CD14-positive monocyte (primary cell): Measurements from ENCODE around the gene HBZ. TPM values are rescaled to one million over a fixed set of nuclear protein-coding genes. Genes with fewer than 3 reads are reported as not detected.

Source experiments
- DNase-seq, 3 donors: peaks; one replicate each; pipeline ENCODE4 v3.0.0-alpha.2; 2011 to 2022
- H2AFZ ChIP-seq: 2 replicates; pipeline ENCODE4 v1.6.0; 2012; ENCODE audit warnings: mild to moderate bottlenecking, low read depth, low read length, inconsistent platforms; ENCODE audit not compliant: insufficient read depth, poor library complexity, severe bottlenecking
- H3K27ac ChIP-seq, 2 donors: 1 replicate in 1 of 2; 2 replicates in 1 of 2; pipeline ENCODE4 v1.5.1; 2012 to 2013; ENCODE audit warnings: low read length in 2 of 2, control low read depth in 1 of 2, inconsistent platforms in 1 of 2, low read depth in 1 of 2, mild to moderate bottlenecking in 1 of 2
- H3K27me3 ChIP-seq, 2 donors: one replicate each; pipeline versions ENCODE4 v1.6.0 to v1.6.1; 2011 to 2013; ENCODE audit warnings: low read length in 2 of 2; ENCODE audit not compliant: control insufficient read depth in 2 of 2, insufficient read depth in 2 of 2
- H3K36me3 ChIP-seq, 2 donors: replicated peaks in 1 of 2; 1 replicate in 1 of 2; 2 replicates in 1 of 2; pipeline versions ENCODE4 v1.5.1 to v1.6.1; 2012 to 2013; ENCODE audit warnings: low read length in 2 of 2, control low read depth in 1 of 2, inconsistent platforms in 1 of 2, mild to moderate bottlenecking in 1 of 2; ENCODE audit not compliant: insufficient read depth in 2 of 2, control insufficient read depth in 1 of 2
- H3K4me1 ChIP-seq, 2 donors: 1 replicate in 1 of 2; 2 replicates in 1 of 2; pipeline versions ENCODE4 v1.5.1 to v1.6.1; 2012 to 2013; ENCODE audit warnings: low read length in 2 of 2, control low read depth in 1 of 2, inconsistent platforms in 1 of 2, mild to moderate bottlenecking in 1 of 2, moderate library complexity in 1 of 2; ENCODE audit not compliant: insufficient read depth in 2 of 2, control insufficient read depth in 1 of 2
- H3K4me2 ChIP-seq: replicated peaks from 2 replicates; pipeline ENCODE3; 2012; ENCODE audit warnings: low read length, moderate library complexity, mild to moderate bottlenecking; ENCODE audit not compliant: poor library complexity, severe bottlenecking; ENCODE audit errors: extremely low read depth
- H3K4me3 ChIP-seq, 3 experiments: fragments of 200-600 bp in 1 of 3; sonication (generic) in 1 of 3; replicated peaks in 1 of 3; 1 replicate in 2 of 3; 2 replicates in 1 of 3; pipeline ENCODE4 v1.5.1; 2011 to 2013; ENCODE audit warnings: low read length in 3 of 3, mild to moderate bottlenecking in 3 of 3, control low read depth in 2 of 3, low read depth in 2 of 3, inconsistent platforms in 1 of 3, moderate library complexity in 1 of 3
- H3K79me2 ChIP-seq: 2 replicates; pipeline ENCODE4 v1.6.0; 2012; ENCODE audit warnings: mild to moderate bottlenecking, control low read depth, inconsistent platforms, low read length, moderate library complexity; ENCODE audit not compliant: insufficient read depth
- H3K9ac ChIP-seq: 2 replicates; pipeline ENCODE4 v1.6.0; 2017; ENCODE audit warnings: low read length, mild to moderate bottlenecking; ENCODE audit not compliant: insufficient read depth, poor library complexity, severe bottlenecking
- H3K9me3 ChIP-seq, 2 donors: replicated peaks in 1 of 2; 1 replicate in 1 of 2; 2 replicates in 1 of 2; pipeline versions ENCODE4 v1.5.1 to v1.6.1; 2012 to 2013; ENCODE audit warnings: low read length in 2 of 2, control low read depth in 1 of 2; ENCODE audit not compliant: control insufficient read depth in 1 of 2, insufficient read depth in 1 of 2
- H4K20me1 ChIP-seq: 2 replicates; pipeline ENCODE4 v1.6.0; 2012; ENCODE audit warnings: mild to moderate bottlenecking, low read length, control low read depth, moderate library complexity; ENCODE audit not compliant: insufficient read depth
- H3K27ac Mint-ChIP-seq, 7 donors: one replicate each; pipeline ENCODE4 v1.8.0; 2020; ENCODE audit warnings: mild to moderate bottlenecking in 7 of 7, mixed read lengths in 7 of 7, moderate library complexity in 6 of 7, inconsistent platforms in 2 of 7
- H3K27me3 Mint-ChIP-seq, 3 donors: one replicate each; pipeline ENCODE4 v1.8.0; 2021 to 2022; ENCODE audit warnings: low read depth in 3 of 3, mild to moderate bottlenecking in 3 of 3, mixed read lengths in 3 of 3, moderate library complexity in 3 of 3, inconsistent platforms in 1 of 3
- H3K36me3 Mint-ChIP-seq, 2 donors: one replicate each; pipeline ENCODE4 v1.8.0; 2020; ENCODE audit warnings: mixed read lengths in 2 of 2, inconsistent platforms in 1 of 2, mild to moderate bottlenecking in 1 of 2
- H3K4me1 Mint-ChIP-seq: one replicate; pipeline ENCODE4 v1.8.0; 2020; ENCODE audit warnings: mild to moderate bottlenecking, mixed read lengths
- H3K4me3 Mint-ChIP-seq, 2 donors: one replicate each; pipeline ENCODE4 v1.8.0; 2020; ENCODE audit warnings: mild to moderate bottlenecking in 2 of 2, mixed read lengths in 2 of 2, moderate library complexity in 1 of 2
- H3K9me3 Mint-ChIP-seq, 7 donors: one replicate each; pipeline ENCODE4 v1.8.0; 2020 to 2022; ENCODE audit warnings: mixed read lengths in 7 of 7, mild to moderate bottlenecking in 6 of 7, moderate library complexity in 6 of 7, inconsistent platforms in 2 of 7
- CTCF ChIP-seq: fragments of 200-600 bp; IDR thresholded peaks from one replicate; pipeline ENCODE4 v1.8.0; 2022; ENCODE audit warnings: antibody characterized with exemption, mild to moderate bottlenecking
- WGBS: methylation state at CpG from one replicate; pipeline ENCODE4 v1.1.5; 2013; ENCODE audit warnings: missing lambda C conversion rate; ENCODE audit not compliant: insufficient coverage; 5-methylcytosine and 5-hydroxymethylcytosine counted together
- intact Hi-C, 2 donors: fragments of 100-400 bp; cut with micrococcal nuclease; formaldehyde crosslinking; loops; one replicate each; pipeline versions ENCODE4 v1.15.0 to v1.15.1; 2023
- polyA plus RNA-seq, 3 donors: library from polyadenylated mRNA; depleted of rRNA in 1 of 3; unstranded in 2 of 3; stranded (reverse) in 1 of 3; fragments of 300-500 nt in 2 of 3; fragments of >200 nt in 1 of 3; fragmentation: Illumina TruSeq in 2 of 3; gene quantifications; 1 replicate in 2 of 3; 2 replicates in 1 of 3; pipeline ENCODE4 v1.2.3, GENCODE V29; 2012 to 2021

HBZ gene
- polyA plus RNA-seq, 3 donors = not detected

- 87% methylated on average over 5 of the region's 17 CpGs for WGBS
- Mint-ChIP-seq H3K9me3 (peaks cover 0 to 17% (median 3%) of the 10 kb centered on the region in 7 donors), H3K4me3 (peak overlapping the region in 1 of 2 donors; percentile 80), H3K36me3 (peaks cover 1 to 3% of the 10 kb centered on the region in 2 donors), H3K27me3 (peaks cover 48 to 67% (median 57%) of the 10 kb centered on the region in 3 donors), H3K27ac (no peak overlapping the region), H3K4me1 (peaks cover 11% of the 10 kb centered on the region)
- peaks cover 39 to 60% of the 10 kb centered on the region in 2 donors for H3K27me3 ChIP-seq
- H3K4me1 ChIP-seq = peaks cover 8 to 17% of the 10 kb centered on the region in 2 donors
- no peak overlapping the region for H3K4me2 ChIP-seq
- TF ChIP-seq CTCF = no peak
- no peak overlapping the region for H3K4me3 ChIP-seq
- H3K36me3 ChIP-seq = no peaks in the 10 kb centered on the region
- no peak for DNase-seq
- no peak overlapping the region for H2AFZ ChIP-seq
- no peaks in the 10 kb centered on the region for H3K79me2 ChIP-seq
- no peak overlapping the region for H3K9ac ChIP-seq
- no peak overlapping the region for H3K27ac ChIP-seq
- intact Hi-C loops = no loop called here
- H4K20me1 ChIP-seq = no peaks in the 10 kb centered on the region
- peaks cover 0 to 9% of the 10 kb centered on the region in 2 donors for H3K9me3 ChIP-seq
Measured at GRCh38 chr16:179211-180092, 27.0 kb downstream of the HBZ start.

- Histone ChIP-seq H3K9me3 (peaks cover 0 to 8% of the 10 kb centered on the region in 2 donors), H3K27me3 (peaks cover 32 to 52% of the 10 kb centered on the region in 2 donors), H3K4me2 (peak within 1 kb of the TSS; percentile 56), H3K79me2 (no peaks in the 10 kb centered on the region), H3K9ac (no peak within 1 kb of the TSS), H3K27ac (no peak within 1 kb of the TSS), H3K36me3 (no peaks in the 10 kb centered on the region), H3K4me1 (peaks cover 8 to 17% of the 10 kb centered on the region in 2 donors), H2AFZ (peak within 1 kb of the TSS; percentile 37), H4K20me1 (no peaks in the 10 kb centered on the region), H3K4me3 (peak within 1 kb of the TSS in 1 of 3 experiments; percentile 50)
- Mint-ChIP-seq H3K36me3 (peaks cover 2 to 6% of the 10 kb centered on the region in 2 donors), H3K9me3 (peaks cover 0 to 11% (median 3%) of the 10 kb centered on the region in 7 donors), H3K27ac (no peak within 1 kb of the TSS), H3K4me3 (peak within 1 kb of the TSS in 1 of 2 donors; percentile 80), H3K27me3 (peaks cover 41 to 60% (median 50%) of the 10 kb centered on the region in 3 donors), H3K4me1 (peaks cover 8% of the 10 kb centered on the region)
- WGBS = 3% methylated on average over 47 of the region's 59 CpGs
- TF ChIP-seq CTCF = no peak
- DNase-seq = no peak
- intact Hi-C loops = no loop called here
Measured at GRCh38 chr16:180101-180675, 27.7 kb downstream of the HBZ start, which contains the start of gene HBQ1. TSS of gene HBQ1 (plus strand) at chr16:180459. CDS start at chr16:180487, 28 bp downstream.
